ENCODE measurements around the gene POLR2J.

The POLR2J gene

GRCh38 chr7:102434039-102434486 lies 44.7 kb downstream of the POLR2J start:
- no peak for DNase-seq

- DNase-seq = peak; percentile 70
Observed at GRCh38 chr7:102433219-102434038, 45.3 kb downstream of the POLR2J start, which contains the start of gene ORAI2. Gene ORAI2 (plus strand): TSS chr7:102433575. CDS start chr7:102438957, 5,382 bp downstream.

GRCh38 chr7:102432442-102433218 lies 46.1 kb downstream of the POLR2J start:
- DNase-seq = no peak

GRCh38 chr7:102431617-102432298 lies 47.0 kb downstream of the POLR2J start:
- DNase-seq = no peak

GRCh38 chr7:102429141-102429899 lies 49.4 kb downstream of the POLR2J start:
- no peak for DNase-seq

- DNase-seq = no peak
Observed at GRCh38 chr7:102427019-102427405, 51.7 kb downstream of the POLR2J start.

GRCh38 chr7:102426268-102427018 lies 52.3 kb downstream of the POLR2J start:
- DNase-seq = peak; percentile 11

GRCh38 chr7:102425639-102426267 lies 53.0 kb downstream of the POLR2J start:
- no peak for DNase-seq

GRCh38 chr7:102424787-102425218 lies 53.9 kb downstream of the POLR2J start:
- DNase-seq = no peak

GRCh38 chr7:102424129-102424551 lies 54.6 kb downstream of the POLR2J start:
- DNase-seq = no peak

Measured in OCI-M1 (cell line).